Kidney (tissue), 14 donors: ENCODE data around the gene INTS1. TPM values are rescaled to one million over a fixed set of nuclear protein-coding genes. Genes with fewer than 3 reads are reported as not detected.

Source experiments
- DNase-seq, 5 donors: peaks; one replicate each; pipeline ENCODE4 v3.0.0-alpha.2; 2013 to 2020
- FAIRE-seq: peaks from 2 replicates; lab custom pipeline; 2012; peaks lifted over from hg19 to GRCh38; lab: Jason Lieb, UNC
- H3K27ac ChIP-seq, 2 donors: one replicate each; pipeline ENCODE4 v1.7.0; 2013; ENCODE audit warnings: low read depth in 2 of 2, low read length in 2 of 2, inconsistent platforms in 1 of 2
- H3K27me3 ChIP-seq: one replicate; pipeline ENCODE4 v1.7.1; 2013; ENCODE audit warnings: low read length, inconsistent platforms; ENCODE audit not compliant: control insufficient read depth, insufficient read depth
- H3K36me3 ChIP-seq, 3 donors: one replicate each; pipeline versions ENCODE4 v1.7.0 to v1.7.1; 2013; ENCODE audit warnings: low read length in 3 of 3, control low read depth in 1 of 3, inconsistent platforms in 1 of 3; ENCODE audit not compliant: insufficient read depth in 3 of 3, control insufficient read depth in 2 of 3
- H3K4me1 ChIP-seq, 3 donors: one replicate each; pipeline versions ENCODE4 v1.7.0 to v1.7.1; 2013; ENCODE audit warnings: low read length in 3 of 3, inconsistent platforms in 1 of 3, low read depth in 1 of 3; ENCODE audit not compliant: control insufficient read depth in 2 of 3, insufficient read depth in 2 of 3
- H3K4me3 ChIP-seq, 3 donors: one replicate each; pipeline versions ENCODE4 v1.7.0 to v1.8.1; 2013; ENCODE audit warnings: low read length in 3 of 3, control low read depth in 1 of 3, inconsistent platforms in 1 of 3
- H3K9ac ChIP-seq, 3 donors: one replicate each; pipeline versions ENCODE4 v1.7.0 to v1.7.1; 2013; ENCODE audit warnings: low read length in 3 of 3, control low read depth in 1 of 3, inconsistent platforms in 1 of 3
- H3K9me3 ChIP-seq, 3 donors: one replicate each; pipeline versions ENCODE4 v1.7.0 to v1.7.1; 2013; ENCODE audit warnings: low read length in 3 of 3, control low read depth in 1 of 3, inconsistent platforms in 1 of 3; ENCODE audit not compliant: control insufficient read depth in 2 of 3, insufficient read depth in 1 of 3
- CTCF ChIP-seq: IDR thresholded peaks from 3 replicates; pipeline ENCODE4 v1.5.1; 2012; ENCODE audit warnings: mild to moderate bottlenecking, moderate library complexity, borderline replicate concordance; ENCODE audit not compliant: insufficient read depth; ENCODE audit errors: extremely low read depth
- intact Hi-C: fragments of 100-400 bp; cut with DNase I; formaldehyde crosslinking; loops from one replicate; pipeline ENCODE4 v1.11.1; 2022
- polyA plus RNA-seq: library from polyadenylated mRNA; stranded (reverse); fragments of 350-450 nt; fragmentation: Illumina TruSeq; extraction: RNeasy Lipid Tissue Mini Kit (QIAGEN cat#74804); gene quantifications from one replicate; pipeline ENCODE4 v1.2.3, GENCODE V29; 2014; ENCODE audit warnings: low read depth, low replicate concordance; ENCODE audit not compliant: insufficient read depth
- total RNA-seq: library from RNA; stranded (reverse); fragmentation: NEBNext Ultra II Directional; extraction: Animal tissue kit (Norgen Biotek cat#: 25700); gene quantifications from one replicate; pipeline ENCODE4 v1.2.1, GENCODE V29; 2021
- donor health status: control.
- donor health status: control.
- donor health status: control.
- donor health status: control.
- donor health status: control.
- donor health status: DM: yes; HTN: yes; CAD: no.
- donor health status: Normal renal cell carcinoma (clear cell type).

INTS1 gene
- total and polyA plus RNA-seq, 2 donors from 2014 or later, result 62.8 to 91.3 TPM

- Histone ChIP-seq H3K27me3 (no peaks in the 10 kb centered on the region), H3K27ac (no peak overlapping the region), H3K36me3 (no peaks in the 10 kb centered on the region), H3K9ac (no peak overlapping the region), H3K9me3 (no peaks in the 10 kb centered on the region), H3K4me1 (peaks cover 0 to 2% (median 0%) of the 10 kb centered on the region in 3 donors), H3K4me3 (no peak overlapping the region)
- intact Hi-C loops, result no loop called here
- FAIRE-seq (no peak), DNase-seq (no peak)
- TF ChIP-seq CTCF, result no peak
Measured at GRCh38 chr7:1431226-1431625, 73.0 kb downstream of the INTS1 start.

DNA sequence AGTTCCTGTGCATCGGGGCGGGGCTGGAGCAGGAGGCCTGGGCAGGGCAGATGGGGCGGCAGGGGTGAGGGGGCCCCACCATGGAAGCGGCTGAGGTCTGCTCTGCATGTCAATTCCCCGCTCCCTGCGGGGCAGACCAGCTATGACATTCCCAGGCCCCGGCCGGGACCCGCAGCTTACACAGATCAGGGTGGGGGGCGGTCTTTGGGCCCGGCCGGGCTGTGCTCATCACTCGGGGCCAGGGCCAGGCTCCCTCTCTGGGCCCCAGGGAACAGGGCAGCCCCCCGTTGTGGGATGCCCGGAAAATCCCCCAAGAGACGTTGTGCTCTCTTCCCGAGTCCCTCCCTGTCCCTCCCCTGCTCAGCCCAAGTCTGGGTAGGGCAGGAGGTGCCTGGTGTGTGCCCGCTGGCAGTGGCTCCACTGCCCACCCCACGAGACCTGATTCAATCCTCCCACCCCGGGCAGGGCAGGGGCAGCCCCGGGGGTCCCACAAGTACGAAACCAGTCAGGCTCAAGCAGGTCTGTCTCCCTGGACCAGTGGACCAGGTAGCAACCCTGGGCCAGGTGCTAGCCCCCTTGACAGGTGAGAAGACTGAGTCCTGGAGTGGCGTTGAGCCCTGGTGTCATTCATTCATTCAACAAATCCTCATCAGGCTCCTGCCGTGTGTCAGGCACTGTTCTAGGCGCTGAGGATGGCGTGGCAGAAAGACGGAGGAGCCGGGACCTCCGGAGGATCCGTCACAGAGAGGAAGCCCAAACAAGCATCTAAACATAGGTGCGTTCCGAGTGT, 73.9 kb downstream of the INTS1 start:
- H3K36me3 ChIP-seq, result no peaks in the 10 kb centered on the region
- no peak overlapping the region for H3K9ac ChIP-seq
- FAIRE-seq (no peak), DNase-seq (no peak)
- H3K27me3 ChIP-seq, result no peaks in the 10 kb centered on the region
- H3K4me3 ChIP-seq, result no peak overlapping the region
- H3K27ac ChIP-seq, result no peak overlapping the region
- H3K4me1 ChIP-seq, result peaks cover 0 to 2% (median 0%) of the 10 kb centered on the region in 3 donors
- intact Hi-C loops, result no loop called here
- TF ChIP-seq CTCF, result no peak
- H3K9me3 ChIP-seq, result no peaks in the 10 kb centered on the region

GRCh38 chr7:1428941-1429501, 75.2 kb downstream of the INTS1 start:
- no peak for TF ChIP-seq CTCF
- no peak overlapping the region for H3K9ac ChIP-seq
- H3K4me1 ChIP-seq, result peaks cover 0 to 2% (median 0%) of the 10 kb centered on the region in 3 donors
- FAIRE-seq (no peak), DNase-seq (no peak)
- H3K4me3 ChIP-seq, result no peak overlapping the region
- H3K36me3 ChIP-seq, result no peaks in the 10 kb centered on the region
- intact Hi-C loops, result no loop called here
- H3K27ac ChIP-seq, result no peak overlapping the region
- no peaks in the 10 kb centered on the region for H3K27me3 ChIP-seq
- no peaks in the 10 kb centered on the region for H3K9me3 ChIP-seq
